Stomach smooth muscle (tissue), 2 donors: Measurements from ENCODE around the gene STX8.

Source experiments
- H3K27ac ChIP-seq: one replicate; pipeline ENCODE4 v1.7.0; 2013; ENCODE audit warnings: mild to moderate bottlenecking, low read length, inconsistent platforms
- H3K27me3 ChIP-seq, 2 donors: one replicate each; pipeline ENCODE4 v1.7.0; 2013; ENCODE audit warnings: low read length in 2 of 2; ENCODE audit not compliant: insufficient read depth in 2 of 2, control insufficient read depth in 1 of 2
- H3K36me3 ChIP-seq, 2 donors: one replicate each; pipeline ENCODE4 v1.7.0; 2013; ENCODE audit warnings: low read length in 2 of 2; ENCODE audit not compliant: control insufficient read depth in 2 of 2, insufficient read depth in 2 of 2
- H3K4me1 ChIP-seq: one replicate; pipeline ENCODE4 v1.7.0; 2013; ENCODE audit warnings: low read length; ENCODE audit not compliant: control insufficient read depth, insufficient read depth
- H3K4me3 ChIP-seq, 2 donors: one replicate each; pipeline ENCODE4 v1.7.0; 2013; ENCODE audit warnings: low read length in 2 of 2
- H3K9ac ChIP-seq, 2 donors: one replicate each; pipeline ENCODE4 v1.7.0; 2013; ENCODE audit warnings: low read length in 2 of 2, mild to moderate bottlenecking in 1 of 2
- H3K9me3 ChIP-seq, 2 donors: one replicate each; pipeline ENCODE4 v1.7.0; 2013; ENCODE audit warnings: low read length in 2 of 2; ENCODE audit not compliant: control insufficient read depth in 2 of 2
- donor health status: healthy.
- donor health status: Pancreatic carcinoma.

Gene STX8

GRCh38 chr17:9241774-9242496 is 333.7 kb downstream of the STX8 start:
- H3K27ac ChIP-seq: peak overlapping the region; percentile 99
- H3K9me3 ChIP-seq: no peaks in the 10 kb centered on the region
- peak overlapping the region in 1 of 2 donors; percentile 35 for H3K9ac ChIP-seq
- H3K27me3 ChIP-seq: no peaks in the 10 kb centered on the region
- H3K4me3 ChIP-seq: peak overlapping the region in 1 of 2 donors; percentile 69
- H3K36me3 ChIP-seq: no peaks in the 10 kb centered on the region
- peaks cover 87% of the 10 kb centered on the region for H3K4me1 ChIP-seq

GRCh38 chr17:9241371-9241712 is 334.3 kb downstream of the STX8 start:
- peak overlapping the region; percentile 66 to 77 for H3K9ac ChIP-seq

GRCh38 chr17:9240659-9241370 is 334.8 kb downstream of the STX8 start:
- Histone ChIP-seq H3K4me3 (peak overlapping the region; percentile 52 to 69), H3K27ac (peak overlapping the region; percentile 99), H3K36me3 (no peaks in the 10 kb centered on the region), H3K27me3 (no peaks in the 10 kb centered on the region), H3K4me1 (peaks cover 78% of the 10 kb centered on the region), H3K9ac (peak overlapping the region; percentile 77 to 87), H3K9me3 (no peaks in the 10 kb centered on the region)

More at GRCh38 chr17:9241371-9241712, 334.3 kb downstream of the STX8 start:
- H3K4me1 ChIP-seq: peaks cover 83% of the 10 kb centered on the region
- H3K27me3 ChIP-seq: no peaks in the 10 kb centered on the region
- no peaks in the 10 kb centered on the region for H3K36me3 ChIP-seq
- peak overlapping the region in 1 of 2 donors; percentile 69 for H3K4me3 ChIP-seq
- peak overlapping the region; percentile 99 for H3K27ac ChIP-seq
- no peaks in the 10 kb centered on the region for H3K9me3 ChIP-seq

- Histone ChIP-seq H3K36me3 (no peaks in the 10 kb centered on the region), H3K27me3 (no peaks in the 10 kb centered on the region), H3K9ac (peak overlapping the region; percentile 77 to 87), H3K9me3 (no peaks in the 10 kb centered on the region), H3K4me3 (peak overlapping the region; percentile 52 to 69), H3K4me1 (peaks cover 70% of the 10 kb centered on the region), H3K27ac (peak overlapping the region; percentile 99)
These were observed 335.6 kb downstream of the STX8 start for GRCh38 chr17:9239793-9240658.

- H3K4me1 ChIP-seq: peaks cover 63% of the 10 kb centered on the region
- H3K9me3 ChIP-seq: no peaks in the 10 kb centered on the region
- peak overlapping the region; percentile 16 to 69 for H3K4me3 ChIP-seq
- no peaks in the 10 kb centered on the region for H3K36me3 ChIP-seq
- H3K9ac ChIP-seq: peak overlapping the region; percentile 41 to 47
- peak overlapping the region; percentile 80 for H3K27ac ChIP-seq
- H3K27me3 ChIP-seq: no peaks in the 10 kb centered on the region
These were observed 336.3 kb downstream of the STX8 start for GRCh38 chr17:9239246-9239792.

- Histone ChIP-seq H3K36me3 (no peaks in the 10 kb centered on the region), H3K4me1 (peaks cover 57% of the 10 kb centered on the region), H3K27me3 (no peaks in the 10 kb centered on the region), H3K27ac (peak overlapping the region; percentile 80), H3K9me3 (no peaks in the 10 kb centered on the region), H3K9ac (no peak overlapping the region), H3K4me3 (peak overlapping the region in 1 of 2 donors; percentile 69)
These were observed 337.0 kb downstream of the STX8 start for GRCh38 chr17:9238340-9239245.

- no peaks in the 10 kb centered on the region for H3K36me3 ChIP-seq
- H3K27me3 ChIP-seq: no peaks in the 10 kb centered on the region
- peak overlapping the region; percentile 80 for H3K27ac ChIP-seq
- H3K9me3 ChIP-seq: no peaks in the 10 kb centered on the region
- H3K9ac ChIP-seq: no peak overlapping the region
- H3K4me3 ChIP-seq: no peak overlapping the region
- H3K4me1 ChIP-seq: peaks cover 50% of the 10 kb centered on the region
These were observed 337.8 kb downstream of the STX8 start for GRCh38 chr17:9237661-9238301.

GRCh38 chr17:9237053-9237410 is 338.6 kb downstream of the STX8 start:
- no peaks in the 10 kb centered on the region for H3K36me3 ChIP-seq
- no peak overlapping the region for H3K27ac ChIP-seq
- no peak overlapping the region for H3K4me3 ChIP-seq
- peaks cover 45% of the 10 kb centered on the region for H3K4me1 ChIP-seq
- no peaks in the 10 kb centered on the region for H3K9me3 ChIP-seq
- H3K27me3 ChIP-seq: no peaks in the 10 kb centered on the region
- H3K9ac ChIP-seq: no peak overlapping the region

- H3K4me1 ChIP-seq: peaks cover 40% of the 10 kb centered on the region
- H3K27ac ChIP-seq: no peak overlapping the region
- H3K4me3 ChIP-seq: no peak overlapping the region
- H3K9me3 ChIP-seq: no peaks in the 10 kb centered on the region
- no peaks in the 10 kb centered on the region for H3K36me3 ChIP-seq
- H3K27me3 ChIP-seq: no peaks in the 10 kb centered on the region
- no peak overlapping the region for H3K9ac ChIP-seq
These were observed 339.2 kb downstream of the STX8 start for GRCh38 chr17:9236286-9237052.
